GM10248 (cell line): ENCODE measurements around the gene SLC1A5.
"Not testable (repeated sequence)": the region's sequence is repeated elsewhere in the genome, so short reads cannot be mapped to it uniquely, and the experiment has no call there.

Experiments used
- CTCF ChIA-PET: fragments of 300-600 bp; sonication (Branson Sonifier 250); formaldehyde crosslinking; extraction: SDS; loops from one replicate; lab custom pipeline; 2021; ENCODE audit warnings: antibody characterized with exemption; lab: Yijun Ruan, JAX
- POLR2A ChIA-PET: fragments of 350-650 bp; sonication (Branson Sonifier 250); formaldehyde crosslinking; extraction: SDS; loops from one replicate; lab custom pipeline; 2020; ENCODE audit warnings: antibody characterized with exemption; lab: Yijun Ruan, JAX
- DNase-seq: peaks from one replicate; pipeline ENCODE4 v3.0.0; 2012; ENCODE audit errors: extremely low spot score
- CTCF ChIP-seq: IDR thresholded peaks from 2 replicates; pipeline ENCODE4 v1.5.1; 2012; ENCODE audit warnings: mild to moderate bottlenecking, low read depth; ENCODE audit errors: extremely low read depth, missing control alignments, control extremely low read depth

SLC1A5 gene

GRCh38 chr19:46815833-46816627, 27.6 kb upstream of the SLC1A5 start:
- ChIA-PET CTCF (interaction anchor here (0.7 to 2.2 kb wide), 2 partner anchors 24 to 62 kb away, joined by 4 to 10 read pairs; no protein-coding TSS in a partner anchor), POLR2A (no interaction called here)
- no peak for DNase-seq
- TF ChIP-seq CTCF: no peak

- POLR2A ChIA-PET: no interaction called here
- no peak for TF ChIP-seq CTCF
- DNase-seq: no peak
- CTCF ChIA-PET: interaction anchor here (2.1 to 2.2 kb wide), 2 partner anchors 26 to 56 kb away, joined by 5 to 10 read pairs; no protein-coding TSS in a partner anchor
These were observed 25.5 kb upstream of the SLC1A5 start for GRCh38 chr19:46813839-46814358.

GRCh38 chr19:46812977-46813838, 24.8 kb upstream of the SLC1A5 start:
- ChIA-PET CTCF (interaction anchor here (1.4 to 2.2 kb wide), 4 partner anchors 8 to 55 kb away, joined by 4 to 10 read pairs (median 8); no protein-coding TSS in a partner anchor), POLR2A (no interaction called here)
- TF ChIP-seq CTCF: no peak
- DNase-seq: no peak

GRCh38 chr19:46809534-46810272, 21.3 kb upstream of the SLC1A5 start:
- POLR2A ChIA-PET: no interaction called here

GRCh38 chr19:46806656-46807055, 18.3 kb upstream of the SLC1A5 start:
- no peak for TF ChIP-seq CTCF
- CTCF ChIA-PET: no interaction called here
- DNase-seq: no peak
- POLR2A ChIA-PET: no interaction called here

More at GRCh38 chr19:46809534-46810272, 21.3 kb upstream of the SLC1A5 start:
- CTCF ChIA-PET: no interaction called here
- no peak for DNase-seq
- no peak for TF ChIP-seq CTCF

GRCh38 chr19:46804432-46804831, 16.0 kb upstream of the SLC1A5 start:
- CTCF ChIA-PET: interaction anchor here (0.9 to 2.1 kb wide), 3 partner anchors 11 to 51 kb away, joined by 3 to 5 read pairs (median 5); no protein-coding TSS in a partner anchor
- DNase-seq, POLR2A ChIA-PET: not testable (repeated sequence)
